Mesendoderm (in vitro differentiated cells): ENCODE data around the gene CASP1.

ENCODE experiments used
- DNase-seq: peaks from one replicate; pipeline ENCODE4 v3.0.0; 2013
- H2AK5ac ChIP-seq: 2 replicates; pipeline ENCODE4 v1.6.1; 2013; ENCODE audit warnings: low read length, inconsistent platforms
- H2BK120ac ChIP-seq: 2 replicates; pipeline ENCODE4 v1.6.1; 2013; ENCODE audit warnings: low read depth, mild to moderate bottlenecking, low read length, moderate library complexity, mixed read lengths
- H2BK15ac ChIP-seq: replicated peaks from 2 replicates; pipeline ENCODE4 v1.6.1; 2013; ENCODE audit warnings: low read depth, mild to moderate bottlenecking, moderate library complexity
- H2BK5ac ChIP-seq: 2 replicates; pipeline ENCODE4 v1.6.1; 2013; ENCODE audit warnings: low read length, inconsistent platforms
- H3K18ac ChIP-seq: 2 replicates; pipeline ENCODE4 v1.6.1; 2013; ENCODE audit warnings: mild to moderate bottlenecking, low read length, mixed read lengths
- H3K23ac ChIP-seq: one replicate; pipeline ENCODE4 v1.6.1; 2013; ENCODE audit warnings: low read length
- H3K27ac ChIP-seq: 2 replicates; pipeline ENCODE4 v1.5.1; 2013; ENCODE audit warnings: low read depth, mild to moderate bottlenecking, inconsistent platforms, low read length, moderate library complexity
- H3K27me3 ChIP-seq: 2 replicates; pipeline ENCODE4 v1.6.1; 2013; ENCODE audit warnings: low read length, control low read depth, mild to moderate bottlenecking, inconsistent platforms; ENCODE audit not compliant: insufficient read depth, poor library complexity
- H3K36me3 ChIP-seq: 2 replicates; pipeline ENCODE4 v1.6.1; 2013; ENCODE audit warnings: low read length, inconsistent platforms; ENCODE audit not compliant: control insufficient read depth, insufficient read depth
- H3K4ac ChIP-seq: one replicate; pipeline ENCODE4 v1.6.1; 2013; ENCODE audit warnings: low read depth, mild to moderate bottlenecking, low read length, moderate library complexity
- H3K4me1 ChIP-seq: 2 replicates; pipeline ENCODE4 v1.6.1; 2013; ENCODE audit warnings: low read depth, low read length, inconsistent platforms; ENCODE audit not compliant: control insufficient read depth
- H3K4me2 ChIP-seq: 2 replicates; pipeline ENCODE4 v1.6.1; 2013; ENCODE audit warnings: low read length
- H3K4me3 ChIP-seq: 2 replicates; pipeline ENCODE4 v1.5.1; 2013; ENCODE audit warnings: mild to moderate bottlenecking, low read length
- H3K56ac ChIP-seq: one replicate; pipeline ENCODE4 v1.6.1; 2013; ENCODE audit warnings: low read length
- H3K79me1 ChIP-seq: 2 replicates; pipeline ENCODE4 v1.6.1; 2013; ENCODE audit warnings: low read length, inconsistent platforms
- H3K79me2 ChIP-seq: 2 replicates; pipeline ENCODE4 v1.6.1; 2013; ENCODE audit warnings: mild to moderate bottlenecking, low read length; ENCODE audit not compliant: control insufficient read depth, insufficient read depth
- H3K9ac ChIP-seq: 2 replicates; pipeline ENCODE4 v1.6.1; 2013; ENCODE audit warnings: low read length, inconsistent platforms
- H4K5ac ChIP-seq: one replicate; pipeline ENCODE4 v1.6.1; 2013; ENCODE audit warnings: low read length
- H4K8ac ChIP-seq: one replicate; pipeline ENCODE4 v1.6.1; 2013; ENCODE audit warnings: low read depth, mild to moderate bottlenecking, control low read depth, low read length, moderate library complexity
- WGBS: extraction: QIAGEN DNeasy Blood & Tissue Kit; methylation state at CpG from one replicate; pipeline ENCODE4 v1.1.7; 2013; ENCODE audit warnings: low lambda C conversion rate, missing lambda C conversion rate; ENCODE audit not compliant: insufficient coverage; ENCODE audit errors: extremely low coverage; 5-methylcytosine and 5-hydroxymethylcytosine counted together

CASP1 gene

GRCh38 chr11:104995001-104995408 is 39.9 kb downstream of the CASP1 start:
- Histone ChIP-seq H3K27ac (no peak overlapping the region), H2BK120ac (no peak overlapping the region), H3K79me2 (no peaks in the 10 kb centered on the region), H3K23ac (no peak overlapping the region), H3K4me3 (no peak overlapping the region), H3K9ac (no peak overlapping the region), H2AK5ac (no peak overlapping the region), H2BK5ac (no peak overlapping the region), H3K56ac (no peak overlapping the region), H3K36me3 (no peaks in the 10 kb centered on the region), H3K18ac (no peak overlapping the region), H3K4me2 (no peak overlapping the region), H3K27me3 (no peaks in the 10 kb centered on the region), H4K8ac (no peak overlapping the region), H4K5ac (no peak overlapping the region), H3K79me1 (no peaks in the 10 kb centered on the region), H2BK15ac (no peak overlapping the region), H3K4ac (no peak overlapping the region), H3K4me1 (no peaks in the 10 kb centered on the region)
- no peak for DNase-seq
- no CpG with 5 or more reads among the region's 2 CpGs for WGBS

- no peak overlapping the region for H2BK15ac ChIP-seq
- no peak overlapping the region for H4K5ac ChIP-seq
- no peaks in the 10 kb centered on the region for H3K36me3 ChIP-seq
- no peak overlapping the region for H3K56ac ChIP-seq
- no peak overlapping the region for H2BK120ac ChIP-seq
- no peak overlapping the region for H3K23ac ChIP-seq
- no peaks in the 10 kb centered on the region for H3K4me1 ChIP-seq
- no peak overlapping the region for H2AK5ac ChIP-seq
- H2BK5ac ChIP-seq: no peak overlapping the region
- H3K18ac ChIP-seq: no peak overlapping the region
- no peak overlapping the region for H3K9ac ChIP-seq
- H3K4me2 ChIP-seq: no peak overlapping the region
- no peak for DNase-seq
- no peak overlapping the region for H3K27ac ChIP-seq
- no peaks in the 10 kb centered on the region for H3K27me3 ChIP-seq
- H3K4me3 ChIP-seq: no peak overlapping the region
- no CpG with 5 or more reads among the region's 1 CpG for WGBS
- H3K4ac ChIP-seq: no peak overlapping the region
- H4K8ac ChIP-seq: no peak overlapping the region
- no peaks in the 10 kb centered on the region for H3K79me2 ChIP-seq
- no peaks in the 10 kb centered on the region for H3K79me1 ChIP-seq
Measured at GRCh38 chr11:104992781-104993180, 42.2 kb downstream of the CASP1 start.

- Histone ChIP-seq H4K5ac (no peak overlapping the region), H2BK15ac (no peak overlapping the region), H3K56ac (no peak overlapping the region), H3K4me1 (no peaks in the 10 kb centered on the region), H3K79me2 (no peaks in the 10 kb centered on the region), H3K4me3 (no peak overlapping the region), H3K27ac (no peak overlapping the region), H3K27me3 (no peaks in the 10 kb centered on the region), H3K79me1 (no peaks in the 10 kb centered on the region), H4K8ac (no peak overlapping the region), H2BK5ac (no peak overlapping the region), H3K4ac (no peak overlapping the region), H3K18ac (no peak overlapping the region), H3K36me3 (no peaks in the 10 kb centered on the region), H3K9ac (no peak overlapping the region), H3K23ac (no peak overlapping the region), H2AK5ac (no peak overlapping the region), H2BK120ac (no peak overlapping the region), H3K4me2 (no peak overlapping the region)
- no CpG with 5 or more reads among the region's 4 CpGs for WGBS
- no peak for DNase-seq
Measured at GRCh38 chr11:104991994-104992393, 43.0 kb downstream of the CASP1 start.

- Histone ChIP-seq H3K36me3 (no peaks in the 10 kb centered on the region), H3K18ac (no peak overlapping the region), H3K56ac (no peak overlapping the region), H3K79me1 (no peaks in the 10 kb centered on the region), H3K4me3 (no peak overlapping the region), H2BK120ac (no peak overlapping the region), H4K5ac (no peak overlapping the region), H3K23ac (no peak overlapping the region), H3K9ac (no peak overlapping the region), H2BK15ac (no peak overlapping the region), H2BK5ac (no peak overlapping the region), H4K8ac (no peak overlapping the region), H3K4ac (no peak overlapping the region), H2AK5ac (no peak overlapping the region), H3K27me3 (no peaks in the 10 kb centered on the region), H3K27ac (no peak overlapping the region), H3K79me2 (no peaks in the 10 kb centered on the region), H3K4me2 (no peak overlapping the region), H3K4me1 (no peaks in the 10 kb centered on the region)
- DNase-seq: no peak
- WGBS: no CpG with 5 or more reads among the region's 3 CpGs
Measured at GRCh38 chr11:104984808-104985207, 50.1 kb downstream of the CASP1 start.

- H3K36me3 ChIP-seq: no peaks in the 10 kb centered on the region
- DNase-seq: no peak
- H3K27me3 ChIP-seq: no peaks in the 10 kb centered on the region
- H3K56ac ChIP-seq: no peak overlapping the region
- H4K8ac ChIP-seq: no peak overlapping the region
- no peaks in the 10 kb centered on the region for H3K79me2 ChIP-seq
- H3K23ac ChIP-seq: no peak overlapping the region
- H3K4me1 ChIP-seq: no peaks in the 10 kb centered on the region
- no peak overlapping the region for H3K4me3 ChIP-seq
- no peak overlapping the region for H3K9ac ChIP-seq
- H3K4ac ChIP-seq: no peak overlapping the region
- H2AK5ac ChIP-seq: no peak overlapping the region
- no peak overlapping the region for H4K5ac ChIP-seq
- no CpG with 5 or more reads among the region's 1 CpG for WGBS
- no peak overlapping the region for H2BK15ac ChIP-seq
- no peak overlapping the region for H3K27ac ChIP-seq
- H3K18ac ChIP-seq: no peak overlapping the region
- no peak overlapping the region for H2BK120ac ChIP-seq
- no peaks in the 10 kb centered on the region for H3K79me1 ChIP-seq
- no peak overlapping the region for H3K4me2 ChIP-seq
- no peak overlapping the region for H2BK5ac ChIP-seq
Measured at GRCh38 chr11:104979839-104980238, 55.1 kb downstream of the CASP1 start.
